Activated CD8-positive, alpha-beta T cell treated with anti-CD3 and anti-CD28 coated beads for 36 hours (primary cell): Measurements from ENCODE around the gene HSBP1L1. TPM values are rescaled to one million over a fixed set of nuclear protein-coding genes. Genes with fewer than 3 reads are reported as not detected.

Experiments used
- ATAC-seq: fragments of 200-7000 bp; cut with Tn5 transposase; one replicate; pipeline ENCODE4 v1.10.0; 2021; ENCODE audit warnings: mild to moderate bottlenecking, moderate library complexity
- CTCF ChIA-PET: fragments of 350-600 bp; sonication (Branson Sonifier 250); formaldehyde crosslinking; loops from one replicate; lab custom pipeline; 2021; ENCODE audit warnings: antibody characterized with exemption; lab: Charles Lee
- POLR2A ChIA-PET: fragments of 350-600 bp; sonication (Branson Sonifier 250); formaldehyde crosslinking; loops from one replicate; lab custom pipeline; 2021; ENCODE audit warnings: antibody characterized with exemption; lab: Charles Lee
- DNase-seq: peaks from one replicate; pipeline ENCODE4 v3.0.0-alpha.2; 2020
- H3K27ac Mint-ChIP-seq: one replicate; pipeline ENCODE4 v1.8.0; 2021; ENCODE audit warnings: mild to moderate bottlenecking, mixed read lengths
- H3K27me3 Mint-ChIP-seq: one replicate; pipeline ENCODE4 v1.8.0; 2021; ENCODE audit warnings: mixed read lengths
- H3K36me3 Mint-ChIP-seq: one replicate; pipeline ENCODE4 v1.8.0; 2021; ENCODE audit warnings: low read depth, mixed read lengths
- H3K4me1 Mint-ChIP-seq: one replicate; pipeline ENCODE4 v1.8.0; 2021; ENCODE audit warnings: low read depth, mixed read lengths
- H3K4me3 Mint-ChIP-seq: one replicate; pipeline ENCODE4 v1.8.0; 2021; ENCODE audit warnings: mild to moderate bottlenecking, moderate library complexity, mixed read lengths
- H3K9me3 Mint-ChIP-seq: one replicate; pipeline ENCODE4 v1.8.0; 2021; ENCODE audit warnings: mixed read lengths
- intact Hi-C: fragments of 100-400 bp; cut with micrococcal nuclease; formaldehyde crosslinking; loops from one replicate; pipeline ENCODE4 v1.10.0; 2022
- total RNA-seq, 2 experiments: library from RNA; stranded (reverse); gene quantifications; one replicate each; pipeline ENCODE4 v1.2.3, GENCODE V29; 2021
- TF ChIP-seq, protein P1 (sequence below): fragments of 200-600 bp; IDR thresholded peaks from one replicate; pipeline ENCODE4 v1.8.0; 2022; ENCODE audit warnings: antibody characterized with exemption, mild to moderate bottlenecking

The HSBP1L1 gene
- total RNA-seq, 2 experiments from 2014 or later = 5.1 TPM

DNA sequence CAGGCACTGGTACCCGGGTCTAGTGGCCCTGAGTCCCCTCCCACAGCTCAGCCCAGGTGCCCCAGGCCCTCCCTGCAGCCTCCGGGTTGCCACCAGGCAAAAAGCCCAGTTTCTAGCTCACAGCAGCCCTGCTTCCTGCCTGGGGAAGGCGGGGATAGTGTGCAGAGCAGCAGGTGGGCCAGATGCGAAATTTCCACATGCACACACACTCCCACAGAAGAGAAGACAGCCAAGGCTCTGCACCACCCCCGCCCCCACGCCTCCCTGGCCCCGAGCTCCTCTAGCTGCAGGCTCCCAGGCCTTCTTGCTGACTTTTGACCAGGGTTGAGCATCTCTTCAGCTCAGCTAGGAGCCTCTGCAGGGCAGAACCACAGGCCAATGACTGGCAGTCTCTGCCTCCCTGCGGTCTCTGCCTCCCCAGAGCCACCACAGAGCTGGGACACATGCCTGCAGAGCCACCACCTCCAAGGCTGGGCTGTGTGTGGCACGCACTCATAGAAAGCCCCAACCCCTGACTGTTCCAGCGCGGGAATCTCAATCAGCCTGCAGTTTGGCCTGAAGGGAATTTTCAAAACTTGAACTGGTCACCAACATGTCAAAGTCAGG is 20.2 kb upstream of the HSBP1L1 start:
- intact Hi-C loops = loop anchor here (10.0 kb wide), 1 partner anchor 259 kb away; no protein-coding TSS in a partner anchor
- TF ChIP-seq, protein P1, sequence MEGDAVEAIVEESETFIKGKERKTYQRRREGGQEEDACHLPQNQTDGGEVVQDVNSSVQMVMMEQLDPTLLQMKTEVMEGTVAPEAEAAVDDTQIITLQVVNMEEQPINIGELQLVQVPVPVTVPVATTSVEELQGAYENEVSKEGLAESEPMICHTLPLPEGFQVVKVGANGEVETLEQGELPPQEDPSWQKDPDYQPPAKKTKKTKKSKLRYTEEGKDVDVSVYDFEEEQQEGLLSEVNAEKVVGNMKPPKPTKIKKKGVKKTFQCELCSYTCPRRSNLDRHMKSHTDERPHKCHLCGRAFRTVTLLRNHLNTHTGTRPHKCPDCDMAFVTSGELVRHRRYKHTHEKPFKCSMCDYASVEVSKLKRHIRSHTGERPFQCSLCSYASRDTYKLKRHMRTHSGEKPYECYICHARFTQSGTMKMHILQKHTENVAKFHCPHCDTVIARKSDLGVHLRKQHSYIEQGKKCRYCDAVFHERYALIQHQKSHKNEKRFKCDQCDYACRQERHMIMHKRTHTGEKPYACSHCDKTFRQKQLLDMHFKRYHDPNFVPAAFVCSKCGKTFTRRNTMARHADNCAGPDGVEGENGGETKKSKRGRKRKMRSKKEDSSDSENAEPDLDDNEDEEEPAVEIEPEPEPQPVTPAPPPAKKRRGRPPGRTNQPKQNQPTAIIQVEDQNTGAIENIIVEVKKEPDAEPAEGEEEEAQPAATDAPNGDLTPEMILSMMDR = no peak
- DNase-seq = peak; percentile 71
- no peaks in the 10 kb centered on the region for H3K9me3 Mint-ChIP-seq
- H3K27ac Mint-ChIP-seq = peak overlapping the region; percentile 7
- ATAC-seq = peak; percentile 87
- POLR2A ChIA-PET = interaction anchor here (1.6 kb wide), 1 partner anchor 10 kb away, joined by 6 read pairs; no protein-coding TSS in a partner anchor
- CTCF ChIA-PET = interaction anchor here (0.8 kb wide), 1 partner anchor 19 kb away, joined by 3 read pairs; no protein-coding TSS in a partner anchor
- peaks cover 29% of the 10 kb centered on the region for H3K36me3 Mint-ChIP-seq
- H3K4me1 Mint-ChIP-seq = peaks cover 44% of the 10 kb centered on the region
- H3K4me3 Mint-ChIP-seq = peak overlapping the region; percentile 13
- H3K27me3 Mint-ChIP-seq = no peaks in the 10 kb centered on the region

DNA sequence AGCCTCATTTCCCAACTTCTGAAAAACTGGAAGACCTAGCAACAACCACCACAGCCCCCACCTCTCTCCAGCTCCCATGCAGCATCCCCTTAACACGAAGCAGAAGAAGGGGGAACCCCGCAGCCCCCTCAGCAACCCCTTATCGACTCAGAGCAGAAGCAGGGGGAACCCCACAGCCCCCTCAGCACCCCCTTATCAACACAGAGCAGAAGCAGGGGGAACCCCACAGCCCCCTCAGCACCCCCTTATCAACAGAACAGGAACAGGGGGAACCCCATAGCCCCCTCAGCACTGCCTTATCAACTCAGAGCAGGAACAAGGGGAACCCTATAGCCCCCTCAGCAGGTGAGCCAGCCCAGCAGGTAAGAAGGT is 19.7 kb upstream of the HSBP1L1 start:
- CTCF ChIA-PET = interaction anchor here (0.8 kb wide), 1 partner anchor 19 kb away, joined by 3 read pairs; no protein-coding TSS in a partner anchor
- H3K4me1 Mint-ChIP-seq = peaks cover 48% of the 10 kb centered on the region
- intact Hi-C loops = loop anchor here (10.0 kb wide), 1 partner anchor 260 kb away; no protein-coding TSS in a partner anchor
- H3K9me3 Mint-ChIP-seq = no peaks in the 10 kb centered on the region
- H3K27ac Mint-ChIP-seq = peak overlapping the region; percentile 7
- H3K36me3 Mint-ChIP-seq = peaks cover 28% of the 10 kb centered on the region
- TF ChIP-seq, protein P1 = no peak
- ATAC-seq (peak; percentile 25), DNase-seq (peak; percentile 39)
- POLR2A ChIA-PET = interaction anchor here (1.6 kb wide), 1 partner anchor 10 kb away, joined by 6 read pairs; no protein-coding TSS in a partner anchor
- H3K27me3 Mint-ChIP-seq = no peaks in the 10 kb centered on the region
- H3K4me3 Mint-ChIP-seq = peak overlapping the region; percentile 13

DNA sequence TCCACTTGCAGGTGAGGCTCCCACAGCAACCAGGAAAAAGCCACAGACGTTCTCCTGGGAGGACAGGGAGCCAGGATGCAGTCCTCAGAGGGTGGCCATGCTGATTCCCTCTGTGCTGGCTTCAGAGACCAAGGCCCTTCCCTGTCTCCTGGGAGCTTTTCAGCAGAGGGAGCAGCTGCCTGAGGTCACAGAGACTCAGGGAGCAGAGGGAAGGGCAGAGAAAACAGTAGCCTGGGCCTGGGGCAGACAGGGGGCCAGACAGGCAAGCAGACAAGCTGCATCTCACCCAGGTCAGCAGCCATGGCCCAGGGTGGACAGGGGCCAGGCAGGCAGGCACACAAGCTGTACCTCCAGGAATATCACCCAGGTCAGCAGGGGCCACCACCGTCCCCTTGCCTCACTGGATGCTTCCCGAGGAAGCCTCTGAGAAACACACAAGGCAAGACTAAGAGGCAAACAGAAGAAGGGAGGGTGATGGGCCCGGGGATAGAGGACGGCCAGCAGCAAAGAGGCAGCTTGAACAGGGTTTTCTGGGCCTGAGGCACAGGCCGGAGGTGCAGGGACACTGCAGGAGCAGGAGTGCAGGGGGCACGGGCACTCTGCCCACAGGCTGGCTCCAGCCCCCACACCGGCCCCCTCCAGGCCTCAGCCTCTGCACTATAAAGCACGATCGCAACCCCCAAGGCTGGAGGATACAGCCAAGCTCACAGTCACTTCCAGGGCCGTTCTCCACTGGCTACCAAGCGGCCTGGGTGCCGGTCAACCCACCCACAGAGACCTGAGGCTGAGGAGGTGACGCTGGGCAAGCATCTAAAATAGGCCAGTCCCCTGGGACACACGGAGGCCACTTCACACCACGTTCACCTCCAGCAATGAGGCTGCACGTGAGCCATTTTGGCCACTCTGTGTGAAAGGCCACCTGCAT is 19.1 kb upstream of the HSBP1L1 start:
- CTCF ChIA-PET = no interaction called here
- Mint-ChIP-seq H3K36me3 (peaks cover 25% of the 10 kb centered on the region), H3K4me1 (peaks cover 54% of the 10 kb centered on the region), H3K27ac (no peak overlapping the region), H3K27me3 (no peaks in the 10 kb centered on the region), H3K4me3 (no peak overlapping the region), H3K9me3 (no peaks in the 10 kb centered on the region)
- DNase-seq (no peak), ATAC-seq (no peak)
- POLR2A ChIA-PET = interaction anchor here (0.6 to 1.6 kb wide), 3 partner anchors 9 to 278 kb away, joined by 3 to 6 read pairs (median 4); partner anchors contain the start of gene HSBP1L1
- TF ChIP-seq, protein P1 = no peak
- intact Hi-C loops = loop anchor here (10.0 kb wide), 1 partner anchor 261 kb away; no protein-coding TSS in a partner anchor

DNA sequence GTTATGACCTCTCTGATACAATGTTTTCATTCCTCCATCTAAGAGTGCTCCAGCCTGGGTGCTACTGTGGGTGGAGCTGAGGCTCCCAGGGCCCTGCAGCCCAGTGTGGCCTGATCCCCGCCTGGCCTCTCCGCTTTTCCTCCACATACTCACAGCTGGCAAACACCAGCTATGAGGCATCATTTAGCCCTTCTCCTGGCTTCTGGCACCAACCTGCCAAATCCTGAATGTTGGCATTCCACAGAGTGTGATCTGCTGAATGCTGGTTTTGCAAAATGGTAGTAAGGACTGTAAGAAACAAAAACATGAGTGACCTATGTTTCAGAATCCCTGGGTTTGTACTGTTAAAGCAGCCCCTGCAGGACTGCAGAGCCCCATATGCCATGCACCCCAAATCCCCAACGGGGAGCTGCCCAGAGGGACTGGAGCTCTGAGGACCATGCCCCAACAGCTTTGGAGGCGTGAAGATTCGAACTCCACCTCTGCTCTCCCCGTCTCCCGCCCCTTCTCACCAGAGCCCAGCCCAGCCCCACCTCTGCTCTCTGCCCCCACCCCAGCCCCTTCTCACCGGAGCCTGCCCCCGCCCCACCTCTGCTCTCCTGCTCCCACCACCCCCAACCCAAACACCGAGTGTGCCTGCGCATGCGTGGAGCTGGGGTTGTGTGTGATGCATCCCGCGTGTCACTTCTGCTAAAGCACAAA is 17.2 kb upstream of the HSBP1L1 start:
- TF ChIP-seq, protein P1 = no peak
- intact Hi-C loops = loop anchor here (10.0 kb wide), 1 partner anchor 262 kb away; no protein-coding TSS in a partner anchor
- ATAC-seq = no peak
- no peaks in the 10 kb centered on the region for H3K9me3 Mint-ChIP-seq
- ChIA-PET CTCF (no interaction called here), POLR2A (interaction anchor here (0.6 kb wide), 1 partner anchor 100 kb away, joined by 4 read pairs; no protein-coding TSS in a partner anchor)
- no peaks in the 10 kb centered on the region for H3K27me3 Mint-ChIP-seq
- H3K27ac Mint-ChIP-seq = no peak overlapping the region
- H3K4me1 Mint-ChIP-seq = peaks cover 55% of the 10 kb centered on the region
- no peak overlapping the region for H3K4me3 Mint-ChIP-seq
- DNase-seq = no peak
- H3K36me3 Mint-ChIP-seq = peaks cover 19% of the 10 kb centered on the region
